HG02943 (cell line): ENCODE results near the gene ERICH6.
"Not testable (repeated sequence)": the region's sequence is repeated elsewhere in the genome, so short reads cannot be mapped to it uniquely, and the experiment has no call there.

Source experiments
- ATAC-seq: cut with Tn5 transposase; IDR thresholded peaks from one replicate; pipeline ENCODE4 v1.9.1; 2021; ENCODE audit warnings: mild to moderate bottlenecking, low read depth, moderate library complexity; ENCODE audit not compliant: unreplicated experiment

The ERICH6 gene

GRCh38 chr3:150623945-150624344 lies 79.8 kb downstream of the ERICH6 start:
- no peak for ATAC-seq

- ATAC-seq, result not testable (repeated sequence)
Measured at GRCh38 chr3:150622955-150623354, 80.8 kb downstream of the ERICH6 start.

- no peak for ATAC-seq
Measured at GRCh38 chr3:150620002-150620689, 83.6 kb downstream of the ERICH6 start.

GRCh38 chr3:150613709-150614480 lies 89.8 kb downstream of the ERICH6 start:
- ATAC-seq, result no peak

GRCh38 chr3:150613034-150613433 lies 90.7 kb downstream of the ERICH6 start:
- ATAC-seq, result no peak

GRCh38 chr3:150612494-150612893 lies 91.2 kb downstream of the ERICH6 start:
- no peak for ATAC-seq

GRCh38 chr3:150611666-150612065 lies 92.1 kb downstream of the ERICH6 start:
- ATAC-seq, result no peak

GRCh38 chr3:150610785-150611184 lies 92.9 kb downstream of the ERICH6 start:
- ATAC-seq, result no peak

- ATAC-seq, result no peak
Measured at GRCh38 chr3:150609988-150610387, 93.7 kb downstream of the ERICH6 start.
